Prostate gland (tissue), 2 donors: ENCODE measurements around the gene GPN1.
"Not testable (repeated sequence)": the region's sequence is repeated elsewhere in the genome, so short reads cannot be mapped to it uniquely, and the experiment has no call there.

Source experiments
- POLR2A ChIP-seq: fragments of 450-650 bp; IDR thresholded peaks from one replicate; pipeline ENCODE4 v1.6.1; 2016; ENCODE audit warnings: antibody characterized with exemption, mild to moderate bottlenecking
- POLR2AphosphoS5 ChIP-seq: sonication (generic); formaldehyde crosslinking; IDR thresholded peaks from one replicate; pipeline ENCODE4 v1.6.1; 2017; ENCODE audit warnings: antibody characterized with exemption
- TF ChIP-seq, protein P1 (sequence below), 4 experiments: fragments of 200-600 bp in 2 of 4; fragments of 450-650 bp in 2 of 4; sonication (generic) in 2 of 4; IDR thresholded peaks; 1 replicate in 3 of 4; 2 replicates in 1 of 4; pipeline ENCODE4 v1.5.1; 2016 to 2019; ENCODE audit warnings: antibody characterized with exemption in 4 of 4, mild to moderate bottlenecking in 2 of 4, moderate library complexity in 2 of 4

GRCh38 chr2:27682334-27682771 lies 53.5 kb downstream of the GPN1 start:
- TF ChIP-seq, protein P1, sequence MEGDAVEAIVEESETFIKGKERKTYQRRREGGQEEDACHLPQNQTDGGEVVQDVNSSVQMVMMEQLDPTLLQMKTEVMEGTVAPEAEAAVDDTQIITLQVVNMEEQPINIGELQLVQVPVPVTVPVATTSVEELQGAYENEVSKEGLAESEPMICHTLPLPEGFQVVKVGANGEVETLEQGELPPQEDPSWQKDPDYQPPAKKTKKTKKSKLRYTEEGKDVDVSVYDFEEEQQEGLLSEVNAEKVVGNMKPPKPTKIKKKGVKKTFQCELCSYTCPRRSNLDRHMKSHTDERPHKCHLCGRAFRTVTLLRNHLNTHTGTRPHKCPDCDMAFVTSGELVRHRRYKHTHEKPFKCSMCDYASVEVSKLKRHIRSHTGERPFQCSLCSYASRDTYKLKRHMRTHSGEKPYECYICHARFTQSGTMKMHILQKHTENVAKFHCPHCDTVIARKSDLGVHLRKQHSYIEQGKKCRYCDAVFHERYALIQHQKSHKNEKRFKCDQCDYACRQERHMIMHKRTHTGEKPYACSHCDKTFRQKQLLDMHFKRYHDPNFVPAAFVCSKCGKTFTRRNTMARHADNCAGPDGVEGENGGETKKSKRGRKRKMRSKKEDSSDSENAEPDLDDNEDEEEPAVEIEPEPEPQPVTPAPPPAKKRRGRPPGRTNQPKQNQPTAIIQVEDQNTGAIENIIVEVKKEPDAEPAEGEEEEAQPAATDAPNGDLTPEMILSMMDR (IDR thresholded peaks at IDR 0.05) = not testable (repeated sequence)
- not testable (repeated sequence) for TF ChIP-seq POLR2A, POLR2AphosphoS5
